GM23338 (cell line): ENCODE measurements around the gene NBDY. TPM values are rescaled to one million over a fixed set of nuclear protein-coding genes. Genes with fewer than 3 reads are reported as not detected.

ENCODE experiments used
- EZH2 ChIP-seq: fragments of 200-600 bp; sonication (generic); IDR thresholded peaks from one replicate; pipeline ENCODE4 v1.8.0; 2017; ENCODE audit warnings: antibody characterized with exemption, mild to moderate bottlenecking, low read depth; ENCODE audit not compliant: unreplicated experiment
- EZH2phosphoT487 ChIP-seq: fragments of 200-600 bp; sonication (generic); IDR thresholded peaks from one replicate; pipeline ENCODE4 v1.8.1; 2018; ENCODE audit warnings: antibody characterized with exemption; ENCODE audit not compliant: unreplicated experiment
- JUNB ChIP-seq: IDR thresholded peaks from one replicate; pipeline ENCODE4 v1.6.1; 2016; ENCODE audit warnings: antibody characterized with exemption; ENCODE audit not compliant: unreplicated experiment
- NANOG ChIP-seq: IDR thresholded peaks from 2 replicates; pipeline ENCODE4 v1.6.1; 2016; ENCODE audit warnings: antibody characterized with exemption, borderline replicate concordance
- POLR2AphosphoS5 ChIP-seq: IDR thresholded peaks from 2 replicates; pipeline ENCODE4 v1.6.1; 2016; ENCODE audit warnings: antibody characterized with exemption, low read depth
- STAT1 ChIP-seq: IDR thresholded peaks from one replicate; pipeline ENCODE4 v1.6.1; 2016; ENCODE audit warnings: antibody characterized with exemption; ENCODE audit not compliant: unreplicated experiment
- ZNF331 ChIP-seq: fragments of 250-450 bp; sonication (Bioruptor Pico); IDR thresholded peaks from 2 replicates; pipeline ENCODE4 v1.5.0; 2020; ENCODE audit warnings: low read depth, mild to moderate bottlenecking, moderate library complexity
- polyA plus RNA-seq: library from polyadenylated mRNA; unstranded; fragments of >200 nt; fragmentation: Nextera tagmentation; extraction: Ambion mirVana; gene quantifications from 2 replicates; pipeline ENCODE4 v1.2.1, GENCODE V29; 2016
- total RNA-seq: library from RNA; depleted of rRNA; stranded (reverse); fragments of >200 nt; shearing (Covaris generic); gene quantifications from 2 replicates; pipeline ENCODE4 v1.2.3, GENCODE V29; 2014
- TF ChIP-seq, protein P1 (sequence below): fragments of 250-450 bp; sonication (Bioruptor Pico); IDR thresholded peaks from 2 replicates; pipeline ENCODE4 v1.5.0; 2020; ENCODE audit warnings: mild to moderate bottlenecking, moderate library complexity
- TF ChIP-seq, protein P2 (sequence below), 2 experiments: fragments of 200-600 bp in 1 of 2; sonication (generic) in 1 of 2; conservative IDR thresholded peaks; 2 replicates each; pipeline versions ENCODE4 v1.5.1 to v1.6.1; 2016 to 2017; ENCODE audit warnings: antibody characterized with exemption in 2 of 2, low read depth in 2 of 2, mild to moderate bottlenecking in 2 of 2, moderate library complexity in 1 of 2

The NBDY gene
- total and polyA plus RNA-seq, 2 experiments from 2014 or later = 9.6 to 206 TPM

DNA sequence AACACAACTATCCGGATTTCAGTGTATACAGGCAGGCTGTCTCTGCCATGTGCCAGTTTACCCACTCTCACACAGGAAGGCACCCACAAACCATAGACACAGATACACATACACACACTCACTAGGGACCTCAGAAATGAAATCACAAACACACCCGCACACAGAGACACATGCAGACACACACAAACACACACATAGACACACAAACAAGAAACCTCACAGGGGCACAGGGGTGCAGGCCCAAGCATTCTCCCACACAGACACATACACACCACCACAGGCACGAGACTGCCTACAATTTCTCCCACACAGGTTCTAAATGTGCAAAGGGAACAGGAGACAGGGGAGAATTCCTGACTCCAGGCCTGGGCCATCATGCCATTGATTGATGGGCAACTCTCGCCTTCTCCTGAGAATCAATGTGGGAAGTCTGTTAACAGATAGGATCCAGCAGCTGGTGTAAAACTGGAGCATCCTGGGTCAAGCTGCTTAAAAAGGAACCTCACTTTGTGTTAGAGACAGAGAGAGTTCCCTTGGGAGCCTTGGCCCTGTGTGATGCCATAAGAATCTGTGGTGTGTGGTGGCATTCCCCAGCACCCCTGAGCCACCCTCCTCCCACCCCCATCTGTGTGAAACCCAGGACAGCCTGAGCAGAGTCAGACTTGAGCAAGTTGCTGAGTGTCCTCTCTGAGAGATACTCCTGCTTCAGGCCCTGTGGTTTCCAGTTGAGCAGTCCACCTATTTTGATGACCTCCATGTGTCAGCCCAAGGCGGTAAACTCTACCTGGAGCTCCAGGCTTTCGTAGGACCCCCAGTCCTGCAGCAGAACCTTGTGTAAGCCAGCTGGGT lies 33.9 kb downstream of the NBDY start (continued):
- TF ChIP-seq, protein P1, sequence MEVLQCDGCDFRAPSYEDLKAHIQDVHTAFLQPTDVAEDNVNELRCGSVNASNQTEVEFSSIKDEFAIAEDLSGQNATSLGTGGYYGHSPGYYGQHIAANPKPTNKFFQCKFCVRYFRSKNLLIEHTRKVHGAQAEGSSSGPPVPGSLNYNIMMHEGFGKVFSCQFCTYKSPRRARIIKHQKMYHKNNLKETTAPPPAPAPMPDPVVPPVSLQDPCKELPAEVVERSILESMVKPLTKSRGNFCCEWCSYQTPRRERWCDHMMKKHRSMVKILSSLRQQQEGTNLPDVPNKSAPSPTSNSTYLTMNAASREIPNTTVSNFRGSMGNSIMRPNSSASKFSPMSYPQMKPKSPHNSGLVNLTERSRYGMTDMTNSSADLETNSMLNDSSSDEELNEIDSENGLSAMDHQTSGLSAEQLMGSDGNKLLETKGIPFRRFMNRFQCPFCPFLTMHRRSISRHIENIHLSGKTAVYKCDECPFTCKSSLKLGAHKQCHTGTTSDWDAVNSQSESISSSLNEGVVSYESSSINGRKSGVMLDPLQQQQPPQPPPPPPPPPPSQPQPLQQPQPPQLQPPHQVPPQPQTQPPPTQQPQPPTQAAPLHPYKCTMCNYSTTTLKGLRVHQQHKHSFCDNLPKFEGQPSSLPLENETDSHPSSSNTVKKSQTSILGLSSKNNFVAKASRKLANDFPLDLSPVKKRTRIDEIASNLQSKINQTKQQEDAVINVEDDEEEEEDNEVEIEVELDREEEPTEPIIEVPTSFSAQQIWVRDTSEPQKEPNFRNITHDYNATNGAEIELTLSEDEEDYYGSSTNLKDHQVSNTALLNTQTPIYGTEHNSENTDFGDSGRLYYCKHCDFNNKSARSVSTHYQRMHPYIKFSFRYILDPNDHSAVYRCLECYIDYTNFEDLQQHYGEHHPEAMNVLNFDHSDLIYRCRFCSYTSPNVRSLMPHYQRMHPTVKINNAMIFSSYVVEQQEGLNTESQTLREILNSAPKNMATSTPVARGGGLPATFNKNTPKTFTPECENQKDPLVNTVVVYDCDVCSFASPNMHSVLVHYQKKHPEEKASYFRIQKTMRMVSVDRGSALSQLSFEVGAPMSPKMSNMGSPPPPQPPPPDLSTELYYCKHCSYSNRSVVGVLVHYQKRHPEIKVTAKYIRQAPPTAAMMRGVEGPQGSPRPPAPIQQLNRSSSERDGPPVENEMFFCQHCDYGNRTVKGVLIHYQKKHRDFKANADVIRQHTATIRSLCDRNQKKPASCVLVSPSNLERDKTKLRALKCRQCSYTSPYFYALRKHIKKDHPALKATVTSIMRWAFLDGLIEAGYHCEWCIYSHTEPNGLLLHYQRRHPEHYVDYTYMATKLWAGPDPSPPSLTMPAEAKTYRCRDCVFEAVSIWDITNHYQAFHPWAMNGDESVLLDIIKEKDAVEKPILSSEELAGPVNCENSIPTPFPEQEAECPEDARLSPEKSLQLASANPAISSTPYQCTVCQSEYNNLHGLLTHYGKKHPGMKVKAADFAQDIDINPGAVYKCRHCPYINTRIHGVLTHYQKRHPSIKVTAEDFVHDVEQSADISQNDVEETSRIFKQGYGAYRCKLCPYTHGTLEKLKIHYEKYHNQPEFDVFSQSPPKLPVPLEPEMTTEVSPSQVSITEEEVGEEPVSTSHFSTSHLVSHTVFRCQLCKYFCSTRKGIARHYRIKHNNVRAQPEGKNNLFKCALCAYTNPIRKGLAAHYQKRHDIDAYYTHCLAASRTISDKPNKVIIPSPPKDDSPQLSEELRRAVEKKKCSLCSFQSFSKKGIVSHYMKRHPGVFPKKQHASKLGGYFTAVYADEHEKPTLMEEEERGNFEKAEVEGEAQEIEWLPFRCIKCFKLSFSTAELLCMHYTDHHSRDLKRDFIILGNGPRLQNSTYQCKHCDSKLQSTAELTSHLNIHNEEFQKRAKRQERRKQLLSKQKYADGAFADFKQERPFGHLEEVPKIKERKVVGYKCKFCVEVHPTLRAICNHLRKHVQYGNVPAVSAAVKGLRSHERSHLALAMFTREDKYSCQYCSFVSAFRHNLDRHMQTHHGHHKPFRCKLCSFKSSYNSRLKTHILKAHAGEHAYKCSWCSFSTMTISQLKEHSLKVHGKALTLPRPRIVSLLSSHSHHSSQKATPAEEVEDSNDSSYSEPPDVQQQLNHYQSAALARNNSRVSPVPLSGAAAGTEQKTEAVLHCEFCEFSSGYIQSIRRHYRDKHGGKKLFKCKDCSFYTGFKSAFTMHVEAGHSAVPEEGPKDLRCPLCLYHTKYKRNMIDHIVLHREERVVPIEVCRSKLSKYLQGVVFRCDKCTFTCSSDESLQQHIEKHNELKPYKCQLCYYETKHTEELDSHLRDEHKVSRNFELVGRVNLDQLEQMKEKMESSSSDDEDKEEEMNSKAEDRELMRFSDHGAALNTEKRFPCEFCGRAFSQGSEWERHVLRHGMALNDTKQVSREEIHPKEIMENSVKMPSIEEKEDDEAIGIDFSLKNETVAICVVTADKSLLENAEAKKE = no peak
- TF ChIP-seq JUNB (no peak), STAT1 (no peak), NANOG (no peak), EZH2phosphoT487 (no peak), POLR2AphosphoS5 (no peak), ZNF331 (CRISPR knock-in tag) (no peak), EZH2 (no peak)
- TF ChIP-seq, protein P2, sequence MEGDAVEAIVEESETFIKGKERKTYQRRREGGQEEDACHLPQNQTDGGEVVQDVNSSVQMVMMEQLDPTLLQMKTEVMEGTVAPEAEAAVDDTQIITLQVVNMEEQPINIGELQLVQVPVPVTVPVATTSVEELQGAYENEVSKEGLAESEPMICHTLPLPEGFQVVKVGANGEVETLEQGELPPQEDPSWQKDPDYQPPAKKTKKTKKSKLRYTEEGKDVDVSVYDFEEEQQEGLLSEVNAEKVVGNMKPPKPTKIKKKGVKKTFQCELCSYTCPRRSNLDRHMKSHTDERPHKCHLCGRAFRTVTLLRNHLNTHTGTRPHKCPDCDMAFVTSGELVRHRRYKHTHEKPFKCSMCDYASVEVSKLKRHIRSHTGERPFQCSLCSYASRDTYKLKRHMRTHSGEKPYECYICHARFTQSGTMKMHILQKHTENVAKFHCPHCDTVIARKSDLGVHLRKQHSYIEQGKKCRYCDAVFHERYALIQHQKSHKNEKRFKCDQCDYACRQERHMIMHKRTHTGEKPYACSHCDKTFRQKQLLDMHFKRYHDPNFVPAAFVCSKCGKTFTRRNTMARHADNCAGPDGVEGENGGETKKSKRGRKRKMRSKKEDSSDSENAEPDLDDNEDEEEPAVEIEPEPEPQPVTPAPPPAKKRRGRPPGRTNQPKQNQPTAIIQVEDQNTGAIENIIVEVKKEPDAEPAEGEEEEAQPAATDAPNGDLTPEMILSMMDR (conservative IDR thresholded peaks at IDR 0.05; ENCODE audit: low read depth in 2 of 2) = no peak
